HUES6 (cell line): ENCODE measurements around the gene NNT.
"Not testable (repeated sequence)": the region's sequence is repeated elsewhere in the genome, so short reads cannot be mapped to it uniquely, and the experiment has no call there.

Experiments
- H3K27ac ChIP-seq: 2 replicates; pipeline ENCODE4 v1.7.0; 2013; ENCODE audit warnings: low read depth, mild to moderate bottlenecking, low read length, inconsistent platforms
- H3K27me3 ChIP-seq: 2 replicates; pipeline ENCODE4 v1.6.1; 2013; ENCODE audit warnings: low read length; ENCODE audit not compliant: control insufficient read depth, insufficient read depth
- H3K36me3 ChIP-seq: 2 replicates; pipeline ENCODE4 v1.6.1; 2013; ENCODE audit warnings: low read length; ENCODE audit not compliant: control insufficient read depth, insufficient read depth
- H3K4me1 ChIP-seq: 2 replicates; pipeline ENCODE4 v1.6.1; 2013; ENCODE audit warnings: low read length; ENCODE audit not compliant: control insufficient read depth, insufficient read depth
- H3K4me3 ChIP-seq: 2 replicates; pipeline ENCODE4 v1.5.1; 2013; ENCODE audit warnings: low read depth, low read length
- H3K9ac ChIP-seq: one replicate; pipeline ENCODE4 v1.6.1; 2013; ENCODE audit warnings: mild to moderate bottlenecking, low read length
- H3K9me3 ChIP-seq: 2 replicates; pipeline ENCODE4 v1.6.1; 2013; ENCODE audit warnings: low read depth, low read length; ENCODE audit not compliant: control insufficient read depth, insufficient read depth

Gene NNT

GRCh38 chr5:43565043-43565442, 37.9 kb upstream of the NNT start:
- Histone ChIP-seq H3K27me3 (no peaks in the 10 kb centered on the region), H3K4me3 (no peak overlapping the region), H3K9ac (no peak overlapping the region), H3K9me3 (no peaks in the 10 kb centered on the region), H3K4me1 (no peaks in the 10 kb centered on the region), H3K27ac (no peak overlapping the region), H3K36me3 (no peaks in the 10 kb centered on the region)

- Histone ChIP-seq H3K9me3 (no peaks in the 10 kb centered on the region), H3K27ac (no peak overlapping the region), H3K27me3 (no peaks in the 10 kb centered on the region), H3K9ac (no peak overlapping the region), H3K4me3 (no peak overlapping the region), H3K4me1 (no peaks in the 10 kb centered on the region), H3K36me3 (no peaks in the 10 kb centered on the region)
These were observed 35.0 kb upstream of the NNT start for GRCh38 chr5:43567967-43568366.

DNA sequence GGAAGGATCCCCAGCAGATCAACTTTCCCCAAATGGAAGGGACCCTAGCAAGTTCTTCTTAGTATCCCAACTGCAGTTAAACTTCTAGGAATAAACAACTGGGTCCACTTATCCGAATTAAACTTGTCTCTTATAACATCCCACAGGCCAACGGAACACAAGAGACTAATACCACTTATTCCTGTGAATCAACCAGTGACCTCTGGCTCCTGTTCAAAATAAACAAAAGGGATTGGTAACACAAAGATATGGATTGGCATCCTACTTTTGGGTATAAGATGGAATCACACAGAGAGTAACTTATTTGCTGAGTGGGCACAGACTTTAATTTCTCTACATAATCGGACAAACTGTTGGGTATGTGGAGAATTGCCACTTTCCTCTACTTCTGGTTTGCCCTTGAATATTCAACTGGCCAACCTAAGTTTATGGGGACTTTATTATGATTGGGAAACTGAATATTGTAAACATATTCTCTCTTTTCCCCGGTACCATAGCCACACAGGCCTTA, 33.7 kb upstream of the NNT start:
- Histone ChIP-seq H3K4me1 (no peaks in the 10 kb centered on the region), H3K9me3 (no peaks in the 10 kb centered on the region), H3K4me3 (no peak overlapping the region), H3K9ac (no peak overlapping the region), H3K36me3 (no peaks in the 10 kb centered on the region), H3K27me3 (no peaks in the 10 kb centered on the region), H3K27ac (no peak overlapping the region)

GRCh38 chr5:43570450-43571158, 32.4 kb upstream of the NNT start:
- peaks cover 5% of the 10 kb centered on the region for H3K36me3 ChIP-seq
- no peak overlapping the region for H3K4me3 ChIP-seq
- H3K27me3 ChIP-seq = no peaks in the 10 kb centered on the region
- H3K27ac ChIP-seq = no peak overlapping the region
- H3K9ac ChIP-seq = no peak overlapping the region
- no peaks in the 10 kb centered on the region for H3K9me3 ChIP-seq
- H3K4me1 ChIP-seq = no peaks in the 10 kb centered on the region

GRCh38 chr5:43571237-43571636, 31.7 kb upstream of the NNT start:
- peaks cover 4% of the 10 kb centered on the region; the same call in 1 of the 2 replicates for H3K9me3 ChIP-seq
- no peak overlapping the region for H3K4me3 ChIP-seq
- H3K27me3 ChIP-seq = no peaks in the 10 kb centered on the region
- H3K27ac ChIP-seq = no peak overlapping the region
- peaks cover 5% of the 10 kb centered on the region for H3K36me3 ChIP-seq
- H3K9ac ChIP-seq = no peak overlapping the region
- H3K4me1 ChIP-seq = no peaks in the 10 kb centered on the region

GRCh38 chr5:43572357-43572756, 30.6 kb upstream of the NNT start:
- peaks cover 10% of the 10 kb centered on the region; the same call in 1 of the 2 replicates for H3K9me3 ChIP-seq
- no peak overlapping the region for H3K4me3 ChIP-seq
- H3K36me3 ChIP-seq = peaks cover 9% of the 10 kb centered on the region
- no peak overlapping the region for H3K27ac ChIP-seq
- H3K27me3 ChIP-seq = no peaks in the 10 kb centered on the region
- H3K9ac ChIP-seq = no peak overlapping the region
- no peaks in the 10 kb centered on the region for H3K4me1 ChIP-seq

DNA sequence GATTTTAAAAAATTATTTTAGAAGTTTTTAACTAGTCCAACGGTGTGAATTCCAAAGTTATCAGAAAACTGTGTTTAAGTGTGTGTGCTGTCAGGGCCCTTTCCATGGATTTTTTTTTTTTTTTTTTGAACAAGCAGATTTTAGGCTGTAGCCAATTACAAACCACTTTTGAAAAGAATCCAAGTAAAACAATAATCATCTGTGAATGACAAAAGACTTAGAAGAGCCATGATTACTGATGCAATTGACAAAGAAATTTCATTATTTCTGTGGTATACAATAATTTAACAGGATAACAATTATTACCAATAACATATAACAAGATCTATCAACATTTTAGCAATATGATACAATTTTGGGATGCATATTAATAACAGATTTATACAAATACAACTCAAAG, 29.9 kb upstream of the NNT start:
- no peaks in the 10 kb centered on the region for H3K4me1 ChIP-seq
- no peak overlapping the region for H3K27ac ChIP-seq
- H3K9ac ChIP-seq = no peak overlapping the region
- H3K36me3 ChIP-seq = peaks cover 10% of the 10 kb centered on the region
- no peaks in the 10 kb centered on the region for H3K27me3 ChIP-seq
- no peak overlapping the region for H3K4me3 ChIP-seq
- peaks cover 10% of the 10 kb centered on the region; the same call in 1 of the 2 replicates for H3K9me3 ChIP-seq

DNA sequence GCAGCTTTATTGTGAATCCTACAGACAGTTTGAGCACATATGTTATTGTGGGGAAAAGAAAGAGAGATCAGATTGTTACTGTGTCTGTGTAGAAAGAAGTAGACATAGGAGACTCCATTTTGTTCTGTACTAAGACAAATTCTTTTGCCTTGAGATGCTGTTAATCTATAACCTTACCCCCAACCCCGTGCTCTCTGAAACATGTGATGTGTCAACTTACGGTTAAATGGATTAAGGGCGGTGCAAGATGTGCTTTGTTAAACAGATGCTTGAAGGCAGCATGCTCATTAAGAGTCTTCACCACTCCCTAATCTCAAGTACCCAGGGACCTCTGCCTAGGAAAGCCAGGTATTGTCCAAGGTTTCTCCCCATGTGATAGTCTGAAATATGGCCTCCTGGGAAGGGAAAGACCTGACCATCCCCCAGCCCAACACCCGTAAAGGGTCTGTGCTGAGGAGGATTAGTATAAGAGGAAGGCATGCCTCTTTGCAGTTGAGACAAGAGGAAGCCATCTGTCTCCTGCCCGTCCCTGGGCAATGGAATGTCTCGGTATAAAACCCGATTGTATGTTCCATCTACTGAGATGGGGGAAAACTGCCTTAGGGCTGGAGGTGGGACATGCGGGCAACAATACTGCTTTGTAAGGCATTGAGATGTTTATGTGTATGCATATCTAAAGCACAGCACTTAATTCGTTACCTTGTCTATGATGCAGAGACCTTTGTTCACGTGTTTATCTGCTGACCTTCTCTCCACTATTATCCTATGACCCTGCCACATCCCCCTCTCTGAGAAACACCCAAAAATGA, 22.4 kb upstream of the NNT start:
- H3K27me3 ChIP-seq, H3K4me3 ChIP-seq, H3K4me1 ChIP-seq, H3K27ac ChIP-seq, H3K36me3 ChIP-seq, H3K9ac ChIP-seq: not testable (repeated sequence)
- peaks cover 19% of the 10 kb centered on the region for H3K9me3 ChIP-seq

DNA sequence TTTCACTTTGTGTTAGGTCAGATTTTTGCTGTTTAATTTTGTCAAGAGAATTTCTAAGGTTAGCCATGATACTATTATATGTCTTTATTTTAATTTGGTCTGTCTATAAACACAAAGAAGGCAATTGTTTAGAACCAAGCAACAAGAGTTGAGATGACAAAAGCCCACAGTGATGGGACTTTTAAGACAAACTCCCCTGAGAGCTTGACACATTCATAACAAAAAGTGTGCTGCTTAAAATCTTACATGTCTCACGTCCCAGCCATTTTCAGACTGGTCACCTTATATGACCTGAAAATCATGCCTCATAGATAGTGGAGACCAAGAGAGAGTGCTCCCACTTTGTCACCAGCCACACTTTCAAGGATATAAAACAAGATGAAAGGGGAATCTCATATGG, 21.6 kb upstream of the NNT start:
- Histone ChIP-seq H3K4me3 (no peak overlapping the region), H3K27ac (peak overlapping the region; percentile 11; the same call in 1 of the 2 replicates), H3K9ac (no peak overlapping the region), H3K4me1 (peaks cover 8% of the 10 kb centered on the region; the same call in 1 of the 2 replicates), H3K9me3 (peaks cover 14% of the 10 kb centered on the region), H3K36me3 (peaks cover 5% of the 10 kb centered on the region; the same call in 1 of the 2 replicates), H3K27me3 (no peaks in the 10 kb centered on the region)

DNA sequence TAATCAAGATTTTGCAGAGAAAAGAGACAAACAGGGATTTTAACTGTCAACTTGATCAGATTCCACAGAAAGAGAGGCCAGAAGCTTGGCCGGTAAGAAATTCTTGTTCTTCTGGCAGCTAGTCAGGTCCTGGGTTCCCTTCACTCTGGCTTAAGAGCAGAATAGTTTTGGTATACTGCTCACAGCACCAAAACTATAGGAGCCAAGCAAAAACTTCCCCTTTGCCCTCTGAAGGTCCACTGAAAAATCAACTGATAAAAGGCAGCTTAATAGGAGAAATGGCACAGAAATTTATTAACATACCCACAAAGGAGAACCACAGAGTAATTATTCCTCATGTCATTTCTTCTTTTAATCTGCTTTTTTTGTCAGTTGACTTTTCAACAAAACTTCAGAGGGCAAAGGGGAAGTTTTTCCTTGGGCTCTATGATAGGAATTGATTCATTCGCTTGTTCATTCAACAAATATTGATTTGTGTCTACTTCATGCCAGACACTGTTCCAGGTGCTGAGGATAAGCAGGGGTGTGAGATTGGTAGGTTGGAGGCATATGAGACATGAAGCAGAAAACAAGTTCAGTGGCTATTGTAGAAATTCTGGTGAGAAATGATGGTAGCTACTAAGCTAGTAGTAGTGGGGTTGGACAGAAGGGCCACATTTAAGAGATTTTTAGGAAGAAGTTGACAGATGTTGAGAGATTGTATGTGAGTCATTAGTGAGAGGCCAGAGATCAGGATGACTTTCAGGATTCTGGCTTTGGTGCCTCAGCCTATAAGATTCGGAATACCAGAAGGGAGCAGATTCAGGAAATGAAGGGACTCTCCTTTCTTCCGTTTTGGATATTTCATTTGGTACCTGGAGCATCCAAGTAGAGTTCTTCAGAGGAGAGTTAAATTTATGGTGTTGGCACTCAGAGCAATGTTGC, 20.6 kb upstream of the NNT start:
- peaks cover 8% of the 10 kb centered on the region; the same call in 1 of the 2 replicates for H3K4me1 ChIP-seq
- H3K27me3 ChIP-seq = no peaks in the 10 kb centered on the region
- 0 out of 2 replicates have a peak, but pooled peaks cover under 1% of the 10 kb centered on the region for H3K36me3 ChIP-seq
- peaks cover 9% of the 10 kb centered on the region; the same call in 1 of the 2 replicates for H3K9me3 ChIP-seq
- H3K27ac ChIP-seq = no peak overlapping the region
- no peak overlapping the region for H3K4me3 ChIP-seq
- no peak overlapping the region for H3K9ac ChIP-seq
